Activated CD8-positive, alpha-beta T cell treated with anti-CD3 and anti-CD28 coated beads, Interleukin-2, amount 10 ng/mL, durations not matched to agents 7 days and 5 days (primary cell): ENCODE measurements around the gene POU2F1. TPM values are rescaled to one million over a fixed set of nuclear protein-coding genes. Genes with fewer than 3 reads are reported as not detected.

ENCODE experiments used
- ATAC-seq: fragments of 150-1000 bp; cut with Tn5 transposase; one replicate; pipeline ENCODE4 v1.10.0; 2021; ENCODE audit warnings: moderate library complexity
- CTCF ChIA-PET: fragments of 350-600 bp; sonication (Branson Sonifier 250); formaldehyde crosslinking; loops from one replicate; lab custom pipeline; 2021; ENCODE audit warnings: antibody characterized with exemption; lab: Charles Lee
- POLR2A ChIA-PET: fragments of 350-600 bp; sonication (Branson Sonifier 250); formaldehyde crosslinking; loops from one replicate; lab custom pipeline; 2021; ENCODE audit warnings: antibody characterized with exemption; lab: Charles Lee
- DNase-seq: peaks from one replicate; pipeline ENCODE4 v3.0.0-alpha.2; 2020
- H3K27ac Mint-ChIP-seq: one replicate; pipeline ENCODE4 v1.8.0; 2021; ENCODE audit warnings: mild to moderate bottlenecking, mixed read lengths
- H3K27me3 Mint-ChIP-seq: one replicate; pipeline ENCODE4 v1.8.0; 2021; ENCODE audit warnings: low read depth, mixed read lengths
- H3K36me3 Mint-ChIP-seq: one replicate; pipeline ENCODE4 v1.8.0; 2021; ENCODE audit warnings: low read depth, mixed read lengths
- H3K4me1 Mint-ChIP-seq: one replicate; pipeline ENCODE4 v1.8.0; 2021; ENCODE audit warnings: low read depth, mixed read lengths
- H3K4me3 Mint-ChIP-seq: one replicate; pipeline ENCODE4 v1.8.0; 2021; ENCODE audit warnings: mild to moderate bottlenecking, mixed read lengths
- H3K9me3 Mint-ChIP-seq: one replicate; pipeline ENCODE4 v1.8.0; 2022; ENCODE audit warnings: mixed read lengths; ENCODE audit not compliant: insufficient read depth
- total RNA-seq, 2 experiments: library from RNA; stranded (reverse); gene quantifications; one replicate each; pipeline ENCODE4 v1.2.3, GENCODE V29; 2021

POU2F1 gene
- total RNA-seq, 2 experiments from 2014 or later, result 22.7 to 23.3 TPM

DNA sequence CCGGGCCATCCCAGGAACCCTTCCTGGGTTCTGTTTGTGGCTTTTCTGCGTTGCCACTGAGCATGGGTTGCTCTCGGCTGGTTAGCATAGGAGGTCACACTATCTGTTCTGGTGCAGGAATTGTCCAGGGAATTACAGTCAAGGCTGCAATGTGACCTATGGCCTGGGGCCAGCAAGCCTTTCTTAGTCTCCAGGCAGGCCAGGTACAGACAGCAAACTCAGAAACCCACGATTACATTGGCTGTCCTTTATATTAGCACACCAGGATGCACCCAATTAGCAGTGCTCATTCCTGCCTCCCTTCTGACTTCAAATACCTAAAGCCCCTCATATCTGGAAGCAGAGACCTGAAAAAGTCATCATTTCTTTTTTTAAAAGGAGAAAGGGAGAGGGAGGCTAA lies 242.4 kb downstream of the POU2F1 start:
- ChIA-PET POLR2A (no interaction called here), CTCF (no interaction called here)
- DNase-seq (no peak), ATAC-seq (no peak)
- H3K27me3 Mint-ChIP-seq, result no peaks in the 10 kb centered on the region
- H3K27ac Mint-ChIP-seq, result peak overlapping the region; percentile 39
- H3K4me1 Mint-ChIP-seq, result peaks cover 51% of the 10 kb centered on the region
- H3K4me3 Mint-ChIP-seq, result no peak overlapping the region
- no peaks in the 10 kb centered on the region for H3K9me3 Mint-ChIP-seq
- H3K36me3 Mint-ChIP-seq, result peaks cover 58% of the 10 kb centered on the region

GRCh38 chr1:167463875-167464575 lies 243.3 kb downstream of the POU2F1 start:
- Mint-ChIP-seq H3K36me3 (peaks cover 64% of the 10 kb centered on the region), H3K4me1 (peaks cover 55% of the 10 kb centered on the region), H3K27ac (no peak overlapping the region), H3K27me3 (no peaks in the 10 kb centered on the region), H3K9me3 (no peaks in the 10 kb centered on the region), H3K4me3 (no peak overlapping the region)
- DNase-seq (no peak), ATAC-seq (no peak)
- POLR2A ChIA-PET, result interaction anchor here (0.9 kb wide), 1 partner anchor 17 kb away, joined by 3 read pairs; no protein-coding TSS in a partner anchor
- CTCF ChIA-PET, result interaction anchor here (0.8 to 5.3 kb wide), 3 partner anchors 7 to 69 kb away, joined by 4 to 26 read pairs (median 5); partner anchors contain the start of gene CD247

DNA sequence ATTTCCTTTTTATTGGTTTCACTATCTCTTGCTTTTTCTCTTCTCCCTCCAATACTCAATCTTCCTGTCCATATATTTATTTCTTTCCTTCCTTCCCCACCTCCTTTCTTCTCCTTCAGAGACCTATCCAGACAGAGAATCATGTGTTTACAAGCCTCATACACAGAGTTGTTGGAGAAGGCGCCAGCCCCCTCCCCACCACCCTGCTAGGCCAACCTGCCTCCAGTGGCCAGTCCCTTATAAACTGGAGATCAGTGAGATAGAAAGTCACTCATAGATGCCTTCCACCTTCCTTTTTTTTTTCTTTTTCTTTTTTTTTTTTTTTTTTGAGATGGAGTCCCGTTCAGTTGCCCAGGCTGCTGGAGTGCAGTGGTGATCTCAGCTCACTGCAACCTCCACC lies 244.3 kb downstream of the POU2F1 start:
- POLR2A ChIA-PET, result interaction anchor here (0.9 to 2.2 kb wide), 2 partner anchors 9 to 18 kb away, joined by 3 to 5 read pairs; no protein-coding TSS in a partner anchor
- Mint-ChIP-seq H3K4me1 (peaks cover 59% of the 10 kb centered on the region), H3K4me3 (no peak overlapping the region), H3K27me3 (no peaks in the 10 kb centered on the region), H3K27ac (peak overlapping the region; percentile 35), H3K36me3 (peaks cover 64% of the 10 kb centered on the region), H3K9me3 (no peaks in the 10 kb centered on the region)
- ATAC-seq (no peak), DNase-seq (no peak)
- CTCF ChIA-PET, result interaction anchor here (0.8 to 5.3 kb wide), 4 partner anchors 8 to 55 kb away, joined by 3 to 26 read pairs (median 4); partner anchors contain the start of gene CD247

GRCh38 chr1:167465743-167466142 lies 245.1 kb downstream of the POU2F1 start:
- Mint-ChIP-seq H3K27me3 (no peaks in the 10 kb centered on the region), H3K27ac (peak overlapping the region; percentile 57), H3K4me3 (no peak overlapping the region), H3K9me3 (no peaks in the 10 kb centered on the region), H3K4me1 (peaks cover 59% of the 10 kb centered on the region), H3K36me3 (peaks cover 60% of the 10 kb centered on the region)
- POLR2A ChIA-PET, result interaction anchor here (0.8 to 2.2 kb wide), 3 partner anchors 10 to 24 kb away, joined by 3 to 5 read pairs (median 3); no protein-coding TSS in a partner anchor
- CTCF ChIA-PET, result interaction anchor here (0.9 to 5.3 kb wide), 6 partner anchors 9 to 198 kb away, joined by 3 to 26 read pairs (median 3); no protein-coding TSS in a partner anchor
- DNase-seq (no peak), ATAC-seq (no peak)

DNA sequence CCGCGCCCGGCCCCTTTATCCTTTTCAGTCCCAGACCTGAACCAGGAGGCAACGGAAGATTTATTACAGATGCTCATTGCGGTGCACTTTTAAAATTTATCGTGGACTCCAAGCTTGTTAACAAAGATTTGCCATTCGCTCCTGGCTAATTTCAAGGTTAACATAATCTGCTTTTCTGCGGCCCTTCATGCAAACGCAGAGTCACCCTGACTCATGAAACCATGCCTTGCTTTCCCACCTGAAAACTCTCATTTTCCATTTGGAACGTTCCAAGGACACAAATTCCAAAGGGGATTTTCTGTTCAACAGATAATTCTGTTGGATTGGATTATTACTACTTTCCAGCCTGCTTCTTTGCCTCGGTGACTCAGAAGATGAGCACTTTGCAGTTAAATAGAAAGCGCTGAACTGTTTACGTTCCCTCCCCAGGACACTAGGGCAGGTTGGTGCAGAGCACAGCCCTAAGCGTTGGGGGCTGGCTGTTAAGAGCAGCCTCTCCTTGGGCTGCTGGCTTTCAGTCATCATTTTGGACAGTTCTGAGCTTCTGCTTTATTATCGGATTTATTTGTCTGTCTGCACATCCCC lies 246.5 kb downstream of the POU2F1 start:
- CTCF ChIA-PET, result interaction anchor here (1.4 to 5.3 kb wide), 2 partner anchors 11 to 13 kb away, joined by 5 to 26 read pairs; no protein-coding TSS in a partner anchor
- peaks cover 65% of the 10 kb centered on the region for H3K4me1 Mint-ChIP-seq
- H3K4me3 Mint-ChIP-seq, result no peak overlapping the region
- ATAC-seq, result no peak
- no peaks in the 10 kb centered on the region for H3K9me3 Mint-ChIP-seq
- peaks cover 59% of the 10 kb centered on the region for H3K36me3 Mint-ChIP-seq
- POLR2A ChIA-PET, result interaction anchor here (1.5 to 2.2 kb wide), 2 partner anchors 11 to 22 kb away, joined by 3 to 5 read pairs; no protein-coding TSS in a partner anchor
- H3K27ac Mint-ChIP-seq, result no peak overlapping the region
- H3K27me3 Mint-ChIP-seq, result no peaks in the 10 kb centered on the region
- no peak for DNase-seq

GRCh38 chr1:167467752-167468151 lies 247.1 kb downstream of the POU2F1 start:
- Mint-ChIP-seq H3K27me3 (no peaks in the 10 kb centered on the region), H3K36me3 (peaks cover 61% of the 10 kb centered on the region), H3K27ac (no peak overlapping the region), H3K4me3 (no peak overlapping the region), H3K4me1 (peaks cover 68% of the 10 kb centered on the region), H3K9me3 (no peaks in the 10 kb centered on the region)
- DNase-seq, result no peak
- CTCF ChIA-PET, result interaction anchor here (1.1 to 5.3 kb wide), 4 partner anchors 11 to 73 kb away, joined by 3 to 26 read pairs (median 4); partner anchors contain the start of gene CD247
- POLR2A ChIA-PET, result interaction anchor here (0.9 kb wide), 1 partner anchor 11 kb away, joined by 4 read pairs; no protein-coding TSS in a partner anchor
- no peak for ATAC-seq

- POLR2A ChIA-PET, result interaction anchor here (0.6 kb wide), 1 partner anchor 12 kb away, joined by 3 read pairs; no protein-coding TSS in a partner anchor
- Mint-ChIP-seq H3K36me3 (peaks cover 57% of the 10 kb centered on the region), H3K27ac (no peak overlapping the region), H3K9me3 (no peaks in the 10 kb centered on the region), H3K4me1 (peaks cover 73% of the 10 kb centered on the region), H3K27me3 (no peaks in the 10 kb centered on the region), H3K4me3 (no peak overlapping the region)
- DNase-seq (no peak), ATAC-seq (no peak)
- CTCF ChIA-PET, result interaction anchor here (0.9 to 1.3 kb wide), 2 partner anchors 45 to 86 kb away, joined by 3 read pairs; no protein-coding TSS in a partner anchor
Measured at GRCh38 chr1:167469280-167469965, 248.7 kb downstream of the POU2F1 start.

GRCh38 chr1:167471568-167471967 lies 250.9 kb downstream of the POU2F1 start:
- Mint-ChIP-seq H3K9me3 (no peaks in the 10 kb centered on the region), H3K4me3 (no peak overlapping the region), H3K4me1 (peaks cover 75% of the 10 kb centered on the region), H3K27me3 (no peaks in the 10 kb centered on the region), H3K27ac (peak overlapping the region; percentile 20), H3K36me3 (peaks cover 55% of the 10 kb centered on the region)
- ATAC-seq (no peak), DNase-seq (no peak)
- POLR2A ChIA-PET, result interaction anchor here (0.7 kb wide), 1 partner anchor 38 kb away, joined by 3 read pairs; no protein-coding TSS in a partner anchor
- CTCF ChIA-PET, result interaction anchor here (1.4 kb wide), 1 partner anchor 18 kb away, joined by 6 read pairs; no protein-coding TSS in a partner anchor

DNA sequence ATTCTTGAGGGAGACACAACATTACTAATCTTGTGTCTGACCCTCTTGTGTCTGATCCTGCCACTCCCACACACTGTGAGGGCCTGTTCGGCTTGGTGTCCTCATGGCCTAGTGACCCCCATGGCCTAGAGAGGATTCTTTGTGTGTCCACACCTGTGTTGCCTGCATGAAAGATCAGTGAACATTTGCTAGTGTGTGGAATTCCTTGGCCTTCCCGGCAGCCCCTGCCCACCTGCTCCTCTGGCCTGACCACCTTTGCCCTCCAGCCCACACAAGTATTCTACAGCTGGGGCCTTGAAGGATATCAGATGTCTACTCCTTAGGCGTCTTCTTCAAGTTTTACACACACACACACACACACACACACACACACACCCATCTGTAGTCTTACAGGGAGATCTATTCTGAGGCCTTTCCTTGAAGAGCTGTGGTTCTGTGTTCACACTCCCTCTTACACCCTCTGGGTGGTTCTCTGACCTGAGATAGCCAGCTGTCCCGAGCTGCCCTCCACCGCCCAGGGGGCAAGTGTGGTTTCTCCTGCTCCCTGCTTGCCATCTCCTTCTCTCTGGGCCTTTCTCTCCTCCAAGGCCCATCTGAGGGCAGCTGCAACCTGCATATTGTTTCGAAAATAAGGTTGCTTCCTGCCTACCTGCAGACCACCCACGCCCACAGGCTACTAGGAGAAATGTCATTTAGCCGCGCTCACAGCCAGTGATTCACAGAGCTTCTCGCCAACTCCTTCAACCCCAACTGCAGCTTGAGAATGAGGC lies 252.3 kb downstream of the POU2F1 start:
- H3K27ac Mint-ChIP-seq, result peak overlapping the region; percentile 79
- H3K36me3 Mint-ChIP-seq, result peaks cover 61% of the 10 kb centered on the region
- no peaks in the 10 kb centered on the region for H3K9me3 Mint-ChIP-seq
- ATAC-seq (peak; percentile 8), DNase-seq (no peak)
- CTCF ChIA-PET, result interaction anchor here (0.9 to 1.7 kb wide), 8 partner anchors 9 to 62 kb away, joined by 3 to 13 read pairs (median 5); no protein-coding TSS in a partner anchor
- peak overlapping the region; percentile 17 for H3K4me3 Mint-ChIP-seq
- peaks cover 85% of the 10 kb centered on the region for H3K4me1 Mint-ChIP-seq
- no peaks in the 10 kb centered on the region for H3K27me3 Mint-ChIP-seq
- POLR2A ChIA-PET, result interaction anchor here (0.7 to 1.4 kb wide), 6 partner anchors 16 to 45 kb away, joined by 3 to 7 read pairs (median 4); partner anchors contain the start of gene CD247

DNA sequence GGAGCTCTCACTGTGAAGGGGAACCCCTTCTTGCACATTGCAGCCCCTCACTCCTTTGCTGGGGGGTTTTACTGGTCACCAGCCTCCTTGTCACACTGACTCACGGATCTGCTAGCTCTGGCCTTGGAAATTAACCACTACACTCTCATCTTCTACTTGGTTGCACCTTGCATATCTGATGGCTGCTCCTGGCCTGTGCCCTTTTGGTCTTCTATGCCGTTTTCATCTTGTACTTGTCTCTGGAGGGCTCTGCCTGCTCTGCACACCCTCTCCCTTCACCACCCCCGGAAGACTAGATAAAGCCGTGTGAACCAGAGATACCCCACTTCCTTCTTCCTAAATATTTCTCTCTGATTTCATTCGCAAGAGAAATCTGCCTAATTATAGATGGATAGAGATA lies 253.1 kb downstream of the POU2F1 start:
- H3K4me3 Mint-ChIP-seq, result peak overlapping the region; percentile 53
- DNase-seq (peak; percentile 49), ATAC-seq (peak; percentile 69)
- H3K9me3 Mint-ChIP-seq, result no peaks in the 10 kb centered on the region
- H3K27me3 Mint-ChIP-seq, result no peaks in the 10 kb centered on the region
- peaks cover 83% of the 10 kb centered on the region for H3K4me1 Mint-ChIP-seq
- H3K36me3 Mint-ChIP-seq, result peaks cover 61% of the 10 kb centered on the region
- ChIA-PET CTCF (interaction anchor here (0.9 to 1.7 kb wide), 7 partner anchors 16 to 61 kb away, joined by 3 to 13 read pairs (median 5); no protein-coding TSS in a partner anchor), POLR2A (interaction anchor here (0.7 to 1.4 kb wide), 4 partner anchors 17 to 44 kb away, joined by 3 to 7 read pairs (median 4); partner anchors contain the start of gene CD247)
- peak overlapping the region; percentile 79 for H3K27ac Mint-ChIP-seq
